GM18907 (cell line): ENCODE results near the gene RHOJ.

ENCODE experiments used
- ATAC-seq: cut with Tn5 transposase; IDR thresholded peaks from one replicate; pipeline ENCODE4 v1.9.1; 2021; ENCODE audit warnings: mild to moderate bottlenecking, moderate library complexity; ENCODE audit not compliant: unreplicated experiment

RHOJ gene

DNA sequence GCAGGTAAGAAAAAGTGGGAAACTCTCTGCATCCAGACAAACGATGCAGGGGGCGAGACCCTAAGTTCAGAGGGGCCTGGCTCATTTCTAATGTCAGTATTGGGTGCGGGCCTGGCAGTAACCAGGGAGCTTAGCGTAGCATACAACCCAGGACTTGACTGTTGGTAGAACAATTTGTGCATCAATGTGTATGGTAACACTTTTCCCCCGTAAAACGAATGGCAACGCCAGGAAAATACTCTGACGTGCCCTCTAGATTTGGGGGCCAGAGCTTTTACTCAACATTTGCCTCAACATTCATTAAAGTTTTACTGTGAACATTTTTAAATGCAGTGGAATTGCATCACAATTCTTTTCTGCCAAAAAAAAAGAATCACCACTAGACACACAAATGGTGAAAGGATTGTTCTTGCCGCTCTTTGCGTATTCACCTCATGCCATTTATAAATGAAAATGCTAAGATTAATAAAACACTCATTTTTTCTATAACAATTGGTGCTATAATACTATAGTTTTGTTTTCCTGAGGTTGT is 867 bp downstream of the RHOJ start:
- no peak for ATAC-seq

DNA sequence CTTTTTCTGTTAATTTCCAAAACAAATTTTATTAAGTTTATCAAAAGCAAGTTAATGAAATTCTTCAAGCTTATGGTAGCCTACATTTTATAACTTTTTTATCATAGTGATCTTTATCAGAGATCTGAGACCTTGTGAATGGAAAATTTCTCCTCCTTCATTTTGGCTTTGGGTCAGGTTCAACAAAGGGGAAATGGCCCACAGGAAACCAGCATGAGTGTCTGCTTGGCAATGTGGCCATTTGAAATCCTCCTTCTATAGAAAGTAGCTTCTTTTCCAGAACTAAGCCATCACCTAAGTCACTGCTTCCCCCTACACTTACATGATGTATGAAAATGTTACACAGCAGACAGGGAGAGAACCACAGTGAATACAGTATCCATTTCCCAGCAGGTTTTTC is 1.6 kb downstream of the RHOJ start:
- no peak for ATAC-seq

DNA sequence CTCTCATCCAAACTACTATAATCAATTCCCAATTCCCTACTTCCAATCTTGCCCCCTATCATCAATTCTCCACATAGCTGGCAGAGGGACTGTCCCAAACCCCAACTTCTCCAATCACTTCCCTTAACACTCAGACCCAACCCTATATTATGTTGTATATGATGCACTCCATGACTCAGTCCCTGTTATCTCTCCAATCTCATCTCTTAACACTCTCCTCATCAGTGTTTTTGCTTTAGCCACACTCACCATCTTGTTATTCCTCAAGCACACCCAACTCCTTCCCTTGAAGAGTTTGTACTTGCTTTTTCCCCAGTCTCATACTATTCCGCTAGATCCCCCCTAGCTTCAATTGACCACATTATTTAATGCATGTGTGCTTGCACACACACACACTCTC is 4.9 kb downstream of the RHOJ start:
- no peak for ATAC-seq

DNA sequence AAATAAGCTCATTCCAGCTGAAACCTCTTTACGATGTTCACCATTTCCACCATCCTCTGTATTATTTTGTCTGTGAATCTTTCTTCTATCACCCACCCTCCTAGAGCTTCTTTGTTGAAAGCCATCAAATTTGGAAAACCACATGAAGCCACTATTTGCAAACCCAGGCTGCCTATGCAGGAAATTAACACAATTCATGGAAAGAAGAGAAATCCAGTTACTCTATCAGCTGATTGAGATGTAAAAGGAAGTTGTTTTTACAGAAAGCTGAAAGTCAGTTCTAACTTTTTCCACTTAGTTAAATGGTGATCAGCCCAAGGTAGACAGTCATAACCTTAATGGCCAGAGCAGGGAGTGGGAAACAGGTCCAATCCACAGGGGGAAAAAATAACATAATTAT is 6.6 kb downstream of the RHOJ start:
- ATAC-seq = no peak

DNA sequence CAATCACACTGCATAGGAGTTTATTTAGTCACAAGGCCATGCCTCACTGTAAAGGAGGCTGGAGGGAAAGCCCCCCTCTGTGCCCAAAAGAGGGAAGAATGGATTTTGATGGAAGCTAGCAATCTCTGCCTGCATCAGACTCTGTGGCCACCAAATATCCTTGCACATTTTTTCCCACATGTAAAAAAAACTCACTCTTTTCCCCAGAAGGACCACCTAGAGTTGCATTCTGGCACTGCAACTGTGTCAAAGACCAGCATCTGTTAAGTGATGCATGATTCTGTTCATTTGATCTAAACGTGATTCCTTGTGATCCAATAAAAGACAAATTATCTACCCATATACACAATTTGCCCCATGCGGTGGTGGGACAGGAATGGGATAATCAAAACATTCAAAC is 8.0 kb downstream of the RHOJ start:
- no peak for ATAC-seq

DNA sequence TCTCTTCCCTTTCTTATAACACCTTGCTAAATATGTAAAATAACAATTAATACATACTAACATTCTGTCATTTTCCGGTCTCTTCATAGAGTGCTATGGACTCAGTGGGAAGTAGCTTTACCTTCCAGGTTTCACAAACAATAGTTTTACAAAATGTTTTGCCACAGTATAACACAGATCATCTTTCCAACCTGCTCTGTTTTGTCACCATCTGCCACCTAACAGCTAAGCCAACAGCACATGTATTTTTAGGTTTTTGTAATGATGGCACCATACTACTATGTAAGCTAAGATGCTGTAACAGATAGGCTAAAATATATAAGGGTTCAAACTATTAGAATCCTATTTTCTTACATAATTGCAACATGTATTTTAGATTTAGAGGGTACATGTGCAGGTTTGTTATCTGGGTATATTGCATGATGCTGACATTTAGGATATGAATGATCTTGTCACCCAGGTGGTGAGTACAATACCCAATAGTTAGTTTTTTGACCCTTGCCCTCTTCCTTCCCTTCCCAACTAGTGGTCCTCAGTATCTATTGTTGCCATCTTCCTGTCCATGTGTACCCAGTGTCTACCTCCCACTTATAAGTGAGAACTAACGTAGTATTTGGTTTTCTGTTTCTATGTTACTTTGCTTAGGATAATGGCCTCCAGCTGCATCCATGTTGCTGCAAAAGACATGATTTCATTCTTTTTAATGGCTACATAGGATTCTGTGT is 8.7 kb downstream of the RHOJ start:
- no peak for ATAC-seq

DNA sequence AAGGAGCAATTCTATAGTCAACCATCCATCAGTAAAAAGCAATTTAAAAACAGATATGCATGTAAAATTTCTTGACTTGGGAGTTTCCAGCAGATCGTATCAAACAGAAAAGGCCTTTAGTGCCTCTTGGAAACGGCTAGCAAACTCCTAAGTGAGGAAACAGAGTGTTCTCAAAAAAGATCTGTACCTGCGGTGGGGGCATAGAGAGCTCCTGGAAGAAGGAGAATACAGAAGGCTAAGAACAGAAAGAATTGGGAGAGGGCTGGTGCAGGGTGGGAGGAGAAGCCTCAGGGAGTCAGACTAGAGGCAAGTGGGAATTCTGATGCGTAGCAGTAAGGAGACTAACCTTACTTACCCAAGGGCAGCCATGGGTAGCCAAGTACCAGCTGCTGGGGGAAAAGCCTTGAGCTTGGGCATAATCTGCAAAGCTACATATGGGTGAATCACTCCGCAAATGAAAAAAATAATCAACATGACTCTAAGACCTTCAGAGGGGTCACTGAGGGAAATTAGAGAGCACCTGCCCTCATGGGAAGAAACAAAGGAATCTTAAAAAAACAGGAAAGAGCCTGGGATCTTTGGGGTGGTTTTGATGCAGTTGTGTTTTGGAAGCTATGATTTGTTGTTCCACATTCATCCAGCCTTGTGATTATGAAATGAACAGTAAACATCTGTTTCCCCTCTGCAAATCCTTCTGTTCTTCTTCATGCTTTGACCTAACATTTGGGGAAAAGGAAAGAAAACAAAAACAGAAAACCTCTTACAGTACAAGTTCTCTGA is 10.4 kb downstream of the RHOJ start:
- no peak for ATAC-seq

DNA sequence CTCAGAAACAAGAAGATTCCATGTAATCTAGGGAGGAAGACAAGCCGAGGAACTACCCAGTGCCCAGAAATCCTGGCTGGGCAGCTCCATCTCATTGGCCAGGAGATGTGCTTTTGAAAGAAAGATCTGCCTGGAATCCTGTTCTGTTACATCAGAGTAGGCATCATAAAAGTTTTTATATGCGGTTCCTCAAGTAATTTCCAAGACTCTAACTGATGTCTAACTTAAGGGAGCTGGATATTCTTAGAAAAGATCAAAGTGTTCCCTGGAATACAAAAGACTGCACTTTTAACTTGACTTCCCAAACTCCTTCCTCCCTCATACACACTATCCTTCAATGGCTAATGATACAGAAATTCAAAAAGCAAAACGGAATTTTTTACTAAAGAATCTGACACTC is 16.3 kb downstream of the RHOJ start:
- no peak for ATAC-seq

DNA sequence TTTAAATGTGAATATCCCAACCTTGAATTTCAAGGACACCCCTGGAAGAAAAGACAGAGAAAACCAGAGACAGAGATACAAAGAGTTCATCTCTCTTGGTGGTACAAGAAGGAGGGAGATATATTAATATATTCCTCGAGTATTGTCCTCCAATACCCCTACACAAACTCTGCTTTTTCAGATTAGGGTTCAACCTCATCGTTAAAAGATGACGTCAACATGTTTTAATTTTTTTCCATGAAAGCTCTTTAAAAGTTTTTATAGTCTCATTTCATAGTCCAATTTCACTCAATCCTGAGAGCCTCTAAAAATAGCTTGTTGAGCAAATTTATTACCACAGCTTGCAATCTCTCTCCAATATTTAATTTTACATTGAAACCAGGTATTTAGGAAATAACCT is 19.4 kb downstream of the RHOJ start:
- ATAC-seq = no peak

DNA sequence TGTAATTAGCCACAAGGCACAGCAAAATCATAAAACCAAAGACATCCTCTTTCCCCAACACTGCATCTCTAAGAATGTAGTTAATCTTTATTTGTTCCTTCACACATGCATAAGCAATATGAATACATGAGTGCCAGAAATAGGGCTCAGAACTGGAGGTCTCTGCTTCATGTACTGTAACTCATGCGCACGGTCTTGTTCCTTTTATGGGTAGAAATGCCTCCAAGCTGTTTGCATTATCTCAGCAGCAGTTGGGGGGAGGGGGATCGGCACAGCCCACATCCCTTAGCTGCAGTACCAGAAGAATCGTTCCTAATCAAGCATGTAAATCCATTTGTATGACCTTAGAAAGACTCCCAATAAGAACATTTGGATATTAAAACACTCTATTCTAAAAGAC is 20.0 kb downstream of the RHOJ start:
- no peak for ATAC-seq

DNA sequence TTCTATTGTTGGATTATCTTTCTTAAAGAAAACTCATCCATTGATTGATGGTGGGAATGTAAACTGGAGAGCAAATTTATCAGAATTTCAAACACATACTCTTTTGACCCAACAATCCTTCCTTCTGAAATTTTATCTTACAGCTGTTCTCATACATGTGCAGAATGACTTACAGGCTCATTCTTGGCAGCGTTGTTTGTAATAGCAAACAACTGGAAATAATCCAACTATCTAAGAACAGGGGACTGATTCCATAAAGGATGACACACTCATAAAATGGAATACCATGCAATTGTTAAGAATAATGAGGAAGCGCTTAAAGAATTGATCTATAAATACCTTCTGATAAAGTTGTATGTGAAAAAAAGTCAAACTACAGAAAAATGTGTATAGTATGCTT is 24.0 kb downstream of the RHOJ start:
- ATAC-seq = no peak

DNA sequence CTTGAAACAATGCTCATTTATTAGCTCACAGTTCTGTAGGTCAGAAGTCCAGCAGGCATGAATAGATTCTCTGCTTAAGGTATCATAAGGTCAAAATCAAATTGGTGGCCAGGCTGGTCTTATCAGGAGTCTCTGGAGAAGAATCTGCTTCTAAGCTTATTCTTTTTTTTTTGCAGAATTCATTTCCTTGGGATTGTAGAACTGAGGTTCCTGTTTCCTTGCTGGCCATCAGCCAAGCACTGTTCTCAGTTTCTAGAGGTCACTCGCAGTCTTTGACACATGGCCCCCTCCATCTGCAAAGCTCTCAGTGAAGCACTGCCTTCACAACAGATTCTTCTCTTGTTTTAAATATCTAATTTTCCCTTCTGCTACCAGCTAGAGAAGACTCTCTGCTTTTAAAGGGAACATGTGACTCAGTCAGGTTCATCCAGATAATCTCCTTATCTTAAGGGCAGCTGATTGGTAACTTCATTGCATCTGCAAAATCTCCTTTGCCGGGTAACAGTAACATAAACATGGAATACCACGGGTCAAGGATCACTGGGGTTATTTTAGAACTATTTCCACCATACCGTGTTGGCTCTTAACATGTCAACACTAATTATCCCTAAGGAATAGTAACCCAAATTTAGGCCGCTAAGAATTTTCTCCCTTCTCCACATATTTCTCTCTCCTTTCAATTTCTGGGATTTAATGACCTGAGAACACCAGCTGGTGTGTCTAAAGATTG is 25.3 kb downstream of the RHOJ start:
- ATAC-seq = no peak

DNA sequence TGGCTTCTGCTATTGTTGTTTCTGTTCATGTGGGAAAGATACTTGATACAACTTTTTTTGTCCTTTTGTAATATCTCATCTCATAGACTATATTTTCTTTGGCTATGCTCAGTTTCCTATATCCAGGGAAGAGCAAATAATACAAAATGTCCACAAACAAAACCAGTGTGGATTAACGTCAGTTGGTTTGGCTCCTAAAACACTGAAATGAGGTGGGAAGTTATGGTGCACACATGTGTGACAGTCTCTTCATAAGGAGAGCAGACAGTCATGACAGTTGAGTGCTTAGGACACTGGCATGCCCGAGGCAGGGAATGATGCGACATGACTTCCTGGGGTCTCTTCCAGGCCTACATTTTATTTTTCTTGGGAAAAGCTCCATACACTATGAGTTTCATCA is 27.5 kb downstream of the RHOJ start:
- ATAC-seq = no peak

DNA sequence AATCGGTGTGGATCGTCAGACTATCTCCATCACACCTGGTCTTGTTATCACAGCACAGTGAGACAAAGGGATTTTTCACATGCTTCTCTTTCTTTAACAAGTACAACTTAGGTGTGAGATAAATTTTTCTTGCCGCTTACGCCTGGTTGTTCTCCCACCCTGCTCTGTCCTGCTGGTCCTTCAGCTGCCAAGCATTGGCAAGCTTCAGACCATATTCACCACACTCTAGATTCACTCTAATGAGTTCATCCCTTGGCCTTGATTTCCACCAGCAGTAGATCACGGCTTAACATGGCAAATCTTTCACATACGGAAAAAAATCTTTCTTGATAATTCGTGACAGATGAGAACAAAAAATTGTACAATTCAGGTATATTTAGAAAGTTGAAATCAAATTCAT is 33.5 kb downstream of the RHOJ start:
- ATAC-seq = no peak

DNA sequence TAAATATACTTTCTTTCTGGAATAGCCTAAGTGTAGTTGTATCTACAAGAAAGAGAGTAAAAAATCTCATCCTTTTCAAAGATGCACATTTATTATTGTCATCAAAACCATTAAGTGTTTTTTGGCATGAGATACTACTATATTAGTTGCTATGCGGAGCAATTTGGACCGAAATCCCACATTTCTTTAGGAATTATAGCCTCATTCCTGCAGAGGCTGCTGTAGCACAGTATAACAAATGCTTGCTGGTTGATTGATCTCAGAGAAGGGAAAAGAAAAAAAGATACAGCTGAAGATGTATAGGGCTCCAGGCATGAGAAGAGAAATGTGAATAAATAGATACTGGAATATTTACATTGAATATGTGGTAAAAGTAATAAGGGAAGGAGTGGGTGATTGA is 36.0 kb downstream of the RHOJ start:
- no peak for ATAC-seq

DNA sequence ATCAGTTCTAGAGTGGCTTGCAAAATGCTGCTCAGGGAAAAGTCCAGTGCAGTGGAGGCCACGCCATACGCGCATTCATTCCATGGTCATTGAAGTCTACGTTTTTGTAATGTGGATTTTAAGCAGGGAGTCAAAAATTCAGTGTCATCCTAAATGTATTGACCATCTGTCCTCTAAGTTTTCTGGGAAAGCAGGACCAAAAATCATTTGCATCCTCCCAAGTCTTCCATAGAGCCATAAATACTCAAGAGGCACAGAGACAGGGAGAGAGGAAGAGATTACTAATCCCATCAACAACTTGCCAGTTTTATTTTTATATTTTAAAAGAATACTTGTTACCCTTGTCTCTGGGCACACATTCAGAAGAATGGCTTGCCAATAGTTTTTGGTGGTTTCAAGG is 36.9 kb downstream of the RHOJ start:
- ATAC-seq = no peak

DNA sequence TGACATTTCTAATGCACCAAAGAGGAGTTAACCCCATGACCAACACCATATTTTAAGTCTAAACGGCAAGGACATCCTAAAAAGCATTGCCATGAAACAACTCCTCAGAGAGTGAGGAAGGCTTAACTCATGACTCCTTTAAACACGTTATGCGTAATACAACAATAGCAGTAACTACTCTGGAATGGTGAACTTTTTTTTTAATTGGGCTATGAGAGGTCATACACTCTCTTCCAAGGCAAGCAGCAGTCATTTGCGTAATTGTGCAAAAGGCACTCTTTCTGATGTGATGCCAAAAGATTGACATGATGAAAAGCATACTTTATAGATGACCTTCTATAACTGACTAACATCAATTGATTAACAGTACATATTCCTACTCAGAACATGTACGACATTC is 39.4 kb downstream of the RHOJ start:
- ATAC-seq = no peak

DNA sequence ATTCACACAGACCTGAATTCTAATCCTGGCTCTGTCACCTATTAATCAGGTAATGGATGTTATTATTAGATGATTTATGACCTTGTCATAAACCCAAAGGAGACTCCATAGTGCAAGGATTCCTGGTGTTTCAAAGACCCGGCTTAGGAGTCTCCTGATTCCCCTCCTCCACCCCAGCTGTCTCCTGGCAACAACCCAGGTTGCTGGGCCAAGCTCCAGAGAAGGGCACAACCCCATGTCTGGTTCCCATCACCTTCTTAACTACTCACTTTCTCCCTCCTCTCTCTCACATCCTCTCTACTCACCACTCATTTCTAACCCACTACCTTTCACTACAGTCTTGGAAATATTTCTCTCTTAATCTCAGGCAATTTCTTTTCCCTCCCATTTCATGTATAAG is 41.6 kb downstream of the RHOJ start:
- no peak for ATAC-seq

DNA sequence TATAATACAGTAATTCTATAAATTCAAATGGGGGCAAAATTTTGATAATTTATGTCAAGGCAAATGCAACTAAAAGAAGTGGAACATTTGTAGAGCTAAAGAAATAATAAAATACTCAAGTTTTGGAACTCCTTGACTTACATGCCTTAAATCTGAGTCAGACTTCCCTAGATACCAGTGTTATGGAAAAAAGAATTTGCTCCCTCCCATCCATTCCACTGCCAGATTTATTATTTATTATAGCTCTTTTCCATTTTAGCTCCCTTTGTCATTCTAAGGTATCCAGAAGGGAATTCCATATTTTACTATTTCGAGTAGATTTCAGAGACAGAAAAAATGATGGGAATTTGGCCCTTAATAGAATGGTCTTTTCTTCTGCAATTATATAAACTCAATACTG is 44.0 kb downstream of the RHOJ start:
- ATAC-seq = no peak

DNA sequence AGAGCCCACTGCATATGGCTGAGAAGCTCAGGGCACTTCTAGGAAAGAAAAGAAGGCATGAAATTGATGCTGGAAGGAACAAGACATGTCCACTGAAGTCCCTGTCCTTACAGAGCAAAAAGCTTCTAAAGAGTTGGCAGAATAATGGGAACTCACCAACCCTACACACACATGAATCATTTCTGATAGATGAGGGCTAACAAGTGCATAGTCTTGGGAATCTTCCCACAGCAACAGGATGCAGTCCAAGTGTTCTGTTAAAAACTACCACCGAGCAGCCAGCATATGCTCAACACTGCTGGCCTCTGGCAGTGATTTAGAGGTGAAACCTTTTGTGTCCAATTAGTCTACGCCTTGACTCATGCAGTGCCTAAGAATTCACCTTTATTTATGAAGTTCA is 44.8 kb downstream of the RHOJ start:
- ATAC-seq = no peak

DNA sequence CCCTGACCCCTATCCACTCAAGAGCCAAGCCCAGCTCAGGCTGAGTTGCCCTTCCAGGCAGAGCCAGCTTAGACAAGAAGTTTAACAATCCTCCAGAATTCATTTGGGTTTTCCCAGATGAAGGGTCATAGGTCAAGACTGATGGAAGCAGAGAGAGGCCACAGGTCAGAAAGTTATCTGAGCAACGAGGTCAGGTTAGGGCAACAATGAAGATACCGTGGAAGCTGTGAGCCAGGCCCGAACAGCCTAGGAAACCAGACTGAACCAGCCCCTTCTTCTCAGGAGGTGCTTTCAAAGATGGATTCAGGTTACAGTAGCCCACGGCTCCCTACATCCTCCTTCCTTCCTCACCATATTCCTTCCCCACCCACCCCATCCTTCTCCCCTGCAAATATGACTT is 53.1 kb downstream of the RHOJ start:
- no peak for ATAC-seq

DNA sequence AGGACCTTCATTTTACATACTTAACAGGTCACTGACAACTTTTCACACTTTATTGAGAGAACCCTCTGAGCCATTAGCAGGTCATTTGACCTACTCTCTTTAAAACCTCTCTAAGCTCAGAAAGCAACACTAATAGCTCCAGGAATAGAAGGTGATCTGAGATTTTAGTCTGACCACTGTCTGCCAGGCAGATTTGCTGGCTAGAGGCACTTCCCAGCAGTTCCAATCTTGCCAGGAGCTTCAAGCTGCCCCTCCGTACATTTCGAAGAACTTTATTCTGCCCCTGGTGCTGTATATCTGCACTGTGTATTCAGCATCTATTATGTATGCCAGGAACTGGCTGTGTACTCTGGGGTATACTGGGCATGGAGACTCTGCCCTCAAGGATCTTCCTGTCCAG is 58.2 kb downstream of the RHOJ start:
- no peak for ATAC-seq
